ENCODE results near the gene PRMT7. TPM values are rescaled to one million over a fixed set of nuclear protein-coding genes. Genes with fewer than 3 reads are reported as not detected.

PRMT7 gene
- total RNA-seq, 2 donors from 2014 or later, result 53.3 to 57.8 TPM

DNA sequence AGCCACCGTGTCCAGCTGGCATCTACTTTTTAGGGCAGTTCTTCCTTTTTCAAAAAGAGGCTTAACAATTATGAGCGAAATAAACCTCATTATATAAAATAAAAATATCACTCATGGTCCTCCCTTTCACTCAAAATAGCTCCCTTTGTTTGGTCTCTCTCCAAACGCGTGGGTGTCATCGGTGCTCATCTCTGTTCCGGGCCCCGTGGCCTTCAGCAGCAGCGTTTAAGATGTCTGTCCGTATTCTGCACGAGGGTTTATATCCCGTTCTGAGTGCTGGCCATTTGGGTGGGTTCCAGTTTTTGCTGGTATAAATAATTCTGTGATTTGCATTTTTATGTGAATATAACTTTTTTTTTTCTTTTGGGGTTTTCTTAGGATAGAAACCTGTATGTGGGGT, 33.4 kb downstream of the PRMT7 start:
- Mint-ChIP-seq H3K4me3 (no peak overlapping the region), H3K36me3 (ENCODE audit: low read depth) (peaks cover 96% of the 10 kb centered on the region)

GRCh38 chr16:68345351-68345810, 34.6 kb downstream of the PRMT7 start:
- peaks cover 96% of the 10 kb centered on the region for H3K36me3 Mint-ChIP-seq (ENCODE audit: low read depth)
- H3K4me3 Mint-ChIP-seq, result no peak overlapping the region
- ATAC-seq (replicated peaks), result no peak
- no peaks in the 10 kb centered on the region for H3K9me3 Mint-ChIP-seq
- H3K27me3 Mint-ChIP-seq, result no peaks in the 10 kb centered on the region
- H3K4me1 Mint-ChIP-seq, result no peaks in the 10 kb centered on the region
- no peak overlapping the region for H3K27ac Mint-ChIP-seq

More for the DNA sequence above, 33.4 kb downstream of the PRMT7 start:
- no peaks in the 10 kb centered on the region for H3K4me1 Mint-ChIP-seq
- no peaks in the 10 kb centered on the region for H3K9me3 Mint-ChIP-seq
- no peak for ATAC-seq (replicated peaks)
- no peaks in the 10 kb centered on the region for H3K27me3 Mint-ChIP-seq
- no peak overlapping the region for H3K27ac Mint-ChIP-seq

DNA sequence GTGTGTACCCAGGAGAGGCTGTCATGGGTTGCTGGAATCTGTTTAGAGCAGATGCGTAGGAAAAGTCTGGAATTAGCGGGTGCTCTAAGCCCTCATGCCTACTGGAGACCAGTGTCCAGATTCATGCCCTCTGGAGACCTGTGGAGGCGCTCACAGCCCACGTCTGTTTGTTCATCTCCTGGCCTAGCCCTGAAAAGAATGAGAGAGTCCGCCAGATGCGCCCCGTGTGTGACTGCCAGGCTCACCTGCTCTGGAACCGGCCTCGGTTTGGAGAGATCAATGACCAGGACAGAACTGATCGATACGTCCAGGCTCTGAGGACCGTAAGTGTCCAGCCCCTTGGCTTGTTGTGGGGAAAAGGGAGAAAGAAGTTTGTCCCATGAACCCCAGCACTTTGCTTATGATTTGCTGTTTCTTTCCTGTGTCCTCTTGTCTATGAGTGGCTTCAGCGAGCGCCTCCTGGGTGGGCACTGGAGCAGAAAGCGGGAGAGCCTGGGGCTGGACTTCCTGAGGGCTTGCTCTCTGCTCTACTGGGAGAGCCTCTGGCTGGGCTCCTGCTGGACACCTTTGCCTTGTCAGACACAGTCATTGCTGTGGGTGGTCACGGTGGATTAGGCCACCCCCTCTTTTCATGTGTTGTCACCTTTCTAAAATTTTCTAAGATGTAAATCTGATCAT, 35.3 kb downstream of the PRMT7 start:
- Mint-ChIP-seq H3K27ac (no peak overlapping the region), H3K36me3 (ENCODE audit: low read depth) (peaks cover 96% of the 10 kb centered on the region), H3K9me3 (no peaks in the 10 kb centered on the region), H3K27me3 (no peaks in the 10 kb centered on the region), H3K4me1 (no peaks in the 10 kb centered on the region), H3K4me3 (no peak overlapping the region)
- no peak for ATAC-seq (replicated peaks)

- H3K27ac Mint-ChIP-seq, result no peak overlapping the region
- no peaks in the 10 kb centered on the region for H3K27me3 Mint-ChIP-seq
- H3K4me3 Mint-ChIP-seq, result no peak overlapping the region
- H3K4me1 Mint-ChIP-seq, result no peaks in the 10 kb centered on the region
- peaks cover 96% of the 10 kb centered on the region for H3K36me3 Mint-ChIP-seq (ENCODE audit: low read depth)
- H3K9me3 Mint-ChIP-seq, result no peaks in the 10 kb centered on the region
- ATAC-seq (replicated peaks), result no peak
Measured at GRCh38 chr16:68346892-68347480, 36.2 kb downstream of the PRMT7 start.

GRCh38 chr16:68347605-68348004, 36.8 kb downstream of the PRMT7 start:
- Mint-ChIP-seq H3K9me3 (no peaks in the 10 kb centered on the region), H3K36me3 (ENCODE audit: low read depth) (peaks cover 96% of the 10 kb centered on the region), H3K27ac (no peak overlapping the region), H3K4me1 (no peaks in the 10 kb centered on the region), H3K27me3 (no peaks in the 10 kb centered on the region), H3K4me3 (no peak overlapping the region)
- ATAC-seq (replicated peaks), result no peak

DNA sequence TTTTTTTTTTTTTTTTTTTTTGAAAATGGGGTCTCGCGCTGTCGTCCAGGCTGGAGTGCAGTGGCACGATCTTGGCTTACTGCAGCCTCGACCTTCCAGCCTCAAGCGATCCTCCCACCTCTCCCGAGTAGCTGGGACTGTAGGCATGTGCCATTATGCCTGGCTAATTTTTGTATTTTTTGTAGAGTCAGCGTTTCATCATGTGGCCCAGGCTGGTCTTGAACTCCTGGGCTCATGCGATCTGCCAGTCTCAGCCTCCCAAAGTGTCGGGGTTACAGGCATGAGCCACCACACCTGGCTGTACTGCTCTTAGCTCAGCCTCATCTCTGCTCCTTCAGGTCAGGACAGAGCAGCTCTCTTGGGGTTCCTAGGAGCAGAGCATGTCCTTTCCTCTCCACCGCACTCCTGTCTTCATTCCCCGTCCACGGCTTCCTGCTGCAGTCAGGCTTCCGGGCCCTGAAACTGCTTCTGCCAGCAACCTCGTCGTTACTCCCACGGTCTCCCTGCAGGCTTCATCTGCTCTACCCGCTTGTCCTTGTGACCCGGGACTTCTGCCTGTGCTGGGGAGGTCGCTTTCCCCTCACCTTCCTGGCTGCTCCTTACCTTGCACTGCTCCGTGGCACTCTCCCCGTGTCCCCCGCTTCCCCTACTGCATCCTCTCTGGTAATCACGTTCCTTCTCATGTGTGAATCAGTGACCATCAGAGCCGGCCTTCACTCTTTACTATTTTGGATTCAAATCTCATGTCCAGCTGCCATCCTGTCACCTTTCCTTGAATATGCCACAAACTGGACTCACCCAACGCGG, 38.0 kb downstream of the PRMT7 start:
- Mint-ChIP-seq H3K4me3 (no peak overlapping the region), H3K27ac (no peak overlapping the region), H3K9me3 (no peaks in the 10 kb centered on the region), H3K4me1 (no peaks in the 10 kb centered on the region), H3K36me3 (ENCODE audit: low read depth) (peaks cover 97% of the 10 kb centered on the region), H3K27me3 (no peaks in the 10 kb centered on the region)
- ATAC-seq (replicated peaks), result no peak

DNA sequence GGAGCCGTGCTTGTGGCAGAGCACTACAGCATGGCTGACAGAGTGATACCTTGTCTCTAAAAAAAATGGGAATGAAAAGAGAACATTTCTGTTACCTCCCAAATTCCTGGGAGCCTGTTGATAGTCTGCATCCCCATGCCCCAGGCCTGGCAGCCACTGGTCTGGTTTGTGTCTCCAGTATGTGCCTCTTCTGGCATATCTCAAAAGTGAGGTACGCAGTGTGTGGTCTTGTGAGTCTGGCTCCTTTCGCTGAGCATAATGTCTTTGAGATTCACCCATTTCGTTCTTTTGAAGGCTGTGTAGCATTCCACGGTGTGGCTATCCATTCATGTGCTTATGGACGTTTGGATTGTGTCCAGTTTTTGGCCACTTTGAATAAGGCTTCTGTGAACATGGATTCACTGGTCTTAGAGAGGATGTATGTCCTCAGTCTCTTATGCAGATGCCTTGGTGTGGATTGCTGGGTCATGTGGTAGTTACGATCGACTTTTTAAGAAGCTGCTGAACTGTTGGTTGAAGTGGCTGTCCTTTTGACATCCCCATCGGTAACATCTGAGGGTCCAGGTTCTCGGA, 39.1 kb downstream of the PRMT7 start:
- Mint-ChIP-seq H3K36me3 (ENCODE audit: low read depth) (peaks cover 99% of the 10 kb centered on the region), H3K27me3 (no peaks in the 10 kb centered on the region)

DNA sequence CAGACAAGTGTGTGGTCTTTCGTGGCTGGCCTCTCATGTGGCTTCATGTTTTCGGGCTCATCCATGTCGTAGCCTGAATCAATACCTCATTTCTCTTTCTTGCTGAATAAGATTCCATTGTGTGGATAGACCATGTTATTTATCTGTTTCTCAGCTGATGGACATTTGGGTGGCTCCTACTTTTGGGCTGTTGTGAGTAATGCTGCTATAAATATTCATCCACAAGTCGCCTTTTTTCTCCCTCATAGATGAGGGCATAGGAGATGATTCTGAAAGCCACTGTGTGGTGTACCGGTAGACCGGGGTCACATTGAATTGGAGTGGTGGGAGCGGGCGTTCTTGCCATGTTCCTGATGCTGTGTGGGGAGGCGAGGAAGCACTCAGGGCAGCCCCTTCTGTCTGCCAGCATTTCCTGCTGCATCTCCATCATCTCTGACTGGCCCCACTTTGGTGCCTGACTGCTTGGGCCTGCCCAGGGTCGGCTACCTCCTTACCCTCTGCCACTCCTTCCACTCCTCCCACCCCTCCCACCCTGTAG, 40.1 kb downstream of the PRMT7 start:
- no peak for ATAC-seq (replicated peaks)
- no peak overlapping the region for H3K4me3 Mint-ChIP-seq
- H3K27me3 Mint-ChIP-seq, result no peaks in the 10 kb centered on the region
- H3K9me3 Mint-ChIP-seq, result no peaks in the 10 kb centered on the region
- H3K36me3 Mint-ChIP-seq (ENCODE audit: low read depth), result peaks cover 99% of the 10 kb centered on the region
- H3K27ac Mint-ChIP-seq, result no peak overlapping the region
- H3K4me1 Mint-ChIP-seq, result no peaks in the 10 kb centered on the region

More for the DNA sequence above, 39.1 kb downstream of the PRMT7 start:
- ATAC-seq (replicated peaks), result no peak
- H3K27ac Mint-ChIP-seq, result no peak overlapping the region
- no peak overlapping the region for H3K4me3 Mint-ChIP-seq
- H3K9me3 Mint-ChIP-seq, result no peaks in the 10 kb centered on the region
- no peaks in the 10 kb centered on the region for H3K4me1 Mint-ChIP-seq

GRCh38 chr16:68351463-68351862, 40.6 kb downstream of the PRMT7 start:
- no peaks in the 10 kb centered on the region for H3K9me3 Mint-ChIP-seq
- no peaks in the 10 kb centered on the region for H3K27me3 Mint-ChIP-seq
- H3K27ac Mint-ChIP-seq, result no peak overlapping the region
- no peak overlapping the region for H3K4me3 Mint-ChIP-seq
- peaks cover 99% of the 10 kb centered on the region for H3K36me3 Mint-ChIP-seq (ENCODE audit: low read depth)
- peaks cover 4% of the 10 kb centered on the region for H3K4me1 Mint-ChIP-seq
- ATAC-seq (replicated peaks), result no peak

- Mint-ChIP-seq H3K9me3 (no peaks in the 10 kb centered on the region), H3K4me3 (no peak overlapping the region), H3K36me3 (ENCODE audit: low read depth) (peaks cover 99% of the 10 kb centered on the region)
Measured at GRCh38 chr16:68351991-68352431, 41.2 kb downstream of the PRMT7 start.

GRCh38 chr16:68353366-68353765, 42.5 kb downstream of the PRMT7 start:
- Mint-ChIP-seq H3K36me3 (ENCODE audit: low read depth) (peaks cover 99% of the 10 kb centered on the region), H3K9me3 (no peaks in the 10 kb centered on the region), H3K4me1 (peaks cover 6% of the 10 kb centered on the region), H3K27ac (no peak overlapping the region), H3K27me3 (no peaks in the 10 kb centered on the region), H3K4me3 (no peak overlapping the region)
- no peak for ATAC-seq (replicated peaks)

More at GRCh38 chr16:68351991-68352431, 41.2 kb downstream of the PRMT7 start:
- no peaks in the 10 kb centered on the region for H3K27me3 Mint-ChIP-seq
- H3K27ac Mint-ChIP-seq, result no peak overlapping the region
- no peak for ATAC-seq (replicated peaks)
- H3K4me1 Mint-ChIP-seq, result peaks cover 6% of the 10 kb centered on the region

DNA sequence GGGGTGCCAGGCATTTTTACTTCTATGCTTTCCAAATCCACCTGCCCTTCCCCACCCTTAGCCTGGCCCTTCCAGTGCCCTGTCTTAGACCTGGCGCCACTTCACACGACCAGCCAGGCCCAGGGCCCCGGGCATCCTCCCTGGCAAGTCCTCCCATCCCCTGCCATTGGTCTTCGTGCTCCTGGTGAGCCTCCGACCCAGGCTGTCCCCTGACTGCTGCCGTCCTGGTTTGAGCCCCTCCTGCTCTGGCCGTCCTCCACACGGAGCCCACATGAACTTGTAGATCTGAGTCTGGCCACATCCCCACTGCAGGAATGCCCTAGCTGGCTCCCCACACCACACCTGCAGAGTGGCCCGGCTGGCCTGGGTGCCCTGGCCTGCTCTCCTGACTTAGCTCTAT, 44.0 kb downstream of the PRMT7 start:
- Mint-ChIP-seq H3K36me3 (ENCODE audit: low read depth) (peaks cover 88% of the 10 kb centered on the region), H3K27ac (no peak overlapping the region), H3K4me1 (peaks cover 6% of the 10 kb centered on the region), H3K9me3 (no peaks in the 10 kb centered on the region), H3K27me3 (no peaks in the 10 kb centered on the region), H3K4me3 (no peak overlapping the region)
- ATAC-seq (replicated peaks), result no peak

DNA sequence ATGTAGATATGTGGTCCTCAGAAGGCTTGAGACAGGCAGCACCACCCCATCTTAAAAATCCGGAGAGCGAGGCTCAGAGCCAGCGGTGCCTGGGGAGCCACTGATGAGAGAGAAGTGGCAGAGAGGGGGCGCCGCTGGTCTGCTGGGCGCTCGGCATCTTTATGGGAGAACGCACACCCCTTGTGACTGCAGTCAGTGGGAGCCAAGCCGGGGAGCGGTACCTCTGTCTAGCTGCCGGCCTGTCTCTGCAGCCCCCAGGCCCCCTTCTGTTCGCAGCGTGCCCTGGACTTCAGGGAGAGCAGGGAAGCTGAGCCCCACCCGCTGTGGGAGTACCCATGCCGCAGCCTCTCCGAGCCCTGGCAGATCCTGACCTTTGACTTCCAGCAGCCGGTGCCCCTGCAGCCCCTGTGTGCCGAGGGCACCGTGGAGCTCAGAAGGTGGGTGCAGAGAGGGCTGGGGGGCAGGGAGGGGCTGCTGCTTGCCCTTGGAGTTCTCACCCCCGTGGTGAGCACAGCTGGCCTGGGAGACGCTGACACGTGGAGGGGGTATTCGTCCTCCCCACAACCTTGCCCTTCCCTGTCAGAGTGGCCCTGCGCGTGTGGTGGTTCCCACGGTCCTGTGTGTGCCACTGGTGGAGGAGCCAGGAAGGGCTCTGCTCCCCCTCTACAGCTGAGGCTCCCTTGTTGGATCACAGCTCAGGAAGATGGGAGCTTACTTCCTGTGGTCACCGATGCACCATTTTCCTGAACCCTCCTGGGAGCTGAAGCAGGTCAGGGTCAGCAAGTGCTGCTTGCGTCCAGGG, 44.8 kb downstream of the PRMT7 start:
- H3K36me3 Mint-ChIP-seq (ENCODE audit: low read depth), result peaks cover 80% of the 10 kb centered on the region
- peak overlapping the region; percentile 70 for H3K4me3 Mint-ChIP-seq
- H3K9me3 Mint-ChIP-seq, result no peaks in the 10 kb centered on the region
- H3K27me3 Mint-ChIP-seq, result no peaks in the 10 kb centered on the region
- no peak for ATAC-seq (replicated peaks)
- no peak overlapping the region for H3K27ac Mint-ChIP-seq
- H3K4me1 Mint-ChIP-seq, result peaks cover 6% of the 10 kb centered on the region

All from activated T-helper 17 cell treated with anti-CD3 and anti-CD28 coated beads, Interleukin-2, amount 50 U/mL, for 72 hours (primary cell).